ENCODE results near the gene ADAMTS20.
A peak's percentile ranks its signal among the peaks of the same experiment; 100 is the strongest.

ADAMTS20 gene

GRCh38 chr12:43309959-43310358, 242.0 kb downstream of the ADAMTS20 start:
- H3K27me3 ChIP-seq (ENCODE audit: control insufficient read depth, insufficient read depth, low read length): no peaks in the 10 kb centered on the region
- H3K4me3 ChIP-seq (ENCODE audit: low read length): no peak overlapping the region
- peak overlapping the region; percentile 19 for H3K4me2 ChIP-seq (ENCODE audit: low read length)
- no peaks in the 10 kb centered on the region for H3K9me3 ChIP-seq (replicated peaks; ENCODE audit: low read length)
- H3K36me3 ChIP-seq (ENCODE audit: insufficient read depth, low read length): no peaks in the 10 kb centered on the region
- H3K9ac ChIP-seq (ENCODE audit: low read depth, low read length): peak overlapping the region; percentile 71
- H3K4me1 ChIP-seq (ENCODE audit: control insufficient read depth, insufficient read depth, low read length): peaks cover 52% of the 10 kb centered on the region

- Histone ChIP-seq H3K27me3 (ENCODE audit: control insufficient read depth, insufficient read depth, low read length) (no peaks in the 10 kb centered on the region), H3K4me1 (ENCODE audit: control insufficient read depth, insufficient read depth, low read length) (peaks cover 57% of the 10 kb centered on the region), H3K36me3 (ENCODE audit: insufficient read depth, low read length) (no peaks in the 10 kb centered on the region), H3K9ac (ENCODE audit: low read depth, low read length) (no peak overlapping the region), H3K9me3 (replicated peaks; ENCODE audit: low read length) (no peaks in the 10 kb centered on the region), H3K4me3 (ENCODE audit: low read length) (no peak overlapping the region), H3K4me2 (ENCODE audit: low read length) (no peak overlapping the region)
Observed at GRCh38 chr12:43308776-43309175, 243.2 kb downstream of the ADAMTS20 start.

DNA sequence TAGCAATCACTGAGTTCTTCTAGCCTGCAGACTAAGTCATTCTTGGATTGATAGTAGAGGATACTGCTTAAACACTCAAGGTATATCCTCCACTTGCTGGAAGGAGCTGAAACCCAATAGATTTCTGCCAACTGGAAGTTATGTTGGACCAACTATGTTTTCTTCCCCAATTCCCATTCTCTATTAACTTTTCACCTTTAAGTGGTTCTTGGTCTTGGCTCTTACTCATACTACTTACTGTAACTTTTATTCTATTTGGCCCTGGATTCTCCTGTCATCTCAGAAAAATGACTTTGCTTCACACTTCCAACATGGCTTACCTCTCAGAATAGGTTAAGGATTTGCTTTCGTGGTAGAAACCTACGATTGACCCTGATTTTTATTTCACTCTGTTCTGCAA, 244.9 kb downstream of the ADAMTS20 start:
- Histone ChIP-seq H3K27me3 (ENCODE audit: control insufficient read depth, insufficient read depth, low read length) (no peaks in the 10 kb centered on the region), H3K9me3 (replicated peaks; ENCODE audit: low read length) (no peaks in the 10 kb centered on the region), H3K4me1 (ENCODE audit: control insufficient read depth, insufficient read depth, low read length) (peaks cover 57% of the 10 kb centered on the region), H3K4me2 (ENCODE audit: low read length) (no peak overlapping the region), H3K36me3 (ENCODE audit: insufficient read depth, low read length) (no peaks in the 10 kb centered on the region), H3K9ac (ENCODE audit: low read depth, low read length) (no peak overlapping the region), H3K4me3 (ENCODE audit: low read length) (no peak overlapping the region)

- Histone ChIP-seq H3K4me2 (ENCODE audit: low read length) (peak overlapping the region; percentile 29), H3K9ac (ENCODE audit: low read depth, low read length) (peak overlapping the region; percentile 45), H3K27me3 (ENCODE audit: control insufficient read depth, insufficient read depth, low read length) (no peaks in the 10 kb centered on the region), H3K4me3 (ENCODE audit: low read length) (no peak overlapping the region), H3K4me1 (ENCODE audit: control insufficient read depth, insufficient read depth, low read length) (peaks cover 49% of the 10 kb centered on the region), H3K9me3 (replicated peaks; ENCODE audit: low read length) (no peaks in the 10 kb centered on the region), H3K36me3 (ENCODE audit: insufficient read depth, low read length) (no peaks in the 10 kb centered on the region)
Observed at GRCh38 chr12:43306066-43306465, 245.9 kb downstream of the ADAMTS20 start.

DNA sequence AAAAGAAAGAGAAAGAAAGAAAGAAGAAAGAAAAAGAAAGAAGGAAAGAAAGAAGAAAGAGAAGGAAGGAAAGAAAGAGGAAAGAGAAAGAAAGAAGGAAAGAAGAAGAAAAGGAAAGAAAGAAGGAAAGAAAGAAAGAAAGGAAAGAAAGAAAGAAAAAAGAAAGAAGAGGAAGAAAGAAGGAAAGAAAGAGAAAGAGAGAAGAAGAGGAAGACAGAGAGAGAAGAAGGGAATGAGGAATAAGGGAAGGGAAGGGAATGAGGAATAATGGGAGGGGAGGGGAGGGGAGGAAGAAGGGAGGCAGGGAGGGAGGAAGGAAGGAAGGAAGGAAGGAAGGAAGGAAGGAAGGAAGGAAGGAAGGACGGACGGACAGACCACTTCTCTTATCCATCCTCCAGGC, 246.9 kb downstream of the ADAMTS20 start:
- no peak overlapping the region for H3K9ac ChIP-seq (ENCODE audit: low read depth, low read length)
- H3K9me3 ChIP-seq (replicated peaks; ENCODE audit: low read length): no peaks in the 10 kb centered on the region
- H3K4me1 ChIP-seq (ENCODE audit: control insufficient read depth, insufficient read depth, low read length): peaks cover 40% of the 10 kb centered on the region
- no peaks in the 10 kb centered on the region for H3K27me3 ChIP-seq (ENCODE audit: control insufficient read depth, insufficient read depth, low read length)
- no peaks in the 10 kb centered on the region for H3K36me3 ChIP-seq (ENCODE audit: insufficient read depth, low read length)
- no peak overlapping the region for H3K4me3 ChIP-seq (ENCODE audit: low read length)
- H3K4me2 ChIP-seq (ENCODE audit: low read length): no peak overlapping the region

Data from skeletal muscle satellite cell (primary cell).